GM18951 (cell line): ENCODE measurements around the gene GIT2.

ENCODE experiments used
- POLR2A ChIP-seq: IDR thresholded peaks from 4 replicates; pipeline ENCODE4 v1.6.1; 2011; ENCODE audit warnings: mild to moderate bottlenecking; ENCODE audit not compliant: insufficient read length, insufficient read depth; ENCODE audit errors: extremely low read depth
- in situ Hi-C: fragments of 300-500 bp; cut with MboI; formaldehyde crosslinking; loops from one replicate; pipeline ENCODE4 v1.12.0; 2022; ENCODE audit warnings: low sequenced_read_pairs, mixed read lengths, inconsistent platforms; ENCODE audit not compliant: unreplicated experiment

Gene GIT2

GRCh38 chr12:109890620-109891170 is 105.5 kb downstream of the GIT2 start:
- in situ Hi-C loops: no loop called here

GRCh38 chr12:109888179-109889020 is 107.8 kb downstream of the GIT2 start:
- in situ Hi-C loops: no loop called here
- no peak for TF ChIP-seq POLR2A

More at GRCh38 chr12:109890620-109891170, 105.5 kb downstream of the GIT2 start:
- TF ChIP-seq POLR2A: no peak

- in situ Hi-C loops: no loop called here
- no peak for TF ChIP-seq POLR2A
Measured at GRCh38 chr12:109885616-109886015, 110.6 kb downstream of the GIT2 start.

GRCh38 chr12:109883461-109883860 is 112.7 kb downstream of the GIT2 start:
- in situ Hi-C loops: no loop called here
- TF ChIP-seq POLR2A: no peak

GRCh38 chr12:109881752-109882151 is 114.4 kb downstream of the GIT2 start:
- TF ChIP-seq POLR2A: no peak
- in situ Hi-C loops: no loop called here

GRCh38 chr12:109880938-109881337 is 115.2 kb downstream of the GIT2 start:
- in situ Hi-C loops: no loop called here
- no peak for TF ChIP-seq POLR2A

GRCh38 chr12:109880043-109880931 is 115.9 kb downstream of the GIT2 start, which contains the start of gene GLTP:
GLTP (minus strand) TSS chr12:109880541; CDS start chr12:109880374, 167 bp downstream.
- in situ Hi-C loops: no loop called here
- peak; percentile 67 for TF ChIP-seq POLR2A
